GM19438 (cell line): Measurements from ENCODE around the gene OMD.

Experiments
- ATAC-seq: cut with Tn5 transposase; IDR thresholded peaks from one replicate; pipeline ENCODE4 v1.9.1; 2021; ENCODE audit warnings: low read depth; ENCODE audit not compliant: unreplicated experiment

OMD gene, protein sequence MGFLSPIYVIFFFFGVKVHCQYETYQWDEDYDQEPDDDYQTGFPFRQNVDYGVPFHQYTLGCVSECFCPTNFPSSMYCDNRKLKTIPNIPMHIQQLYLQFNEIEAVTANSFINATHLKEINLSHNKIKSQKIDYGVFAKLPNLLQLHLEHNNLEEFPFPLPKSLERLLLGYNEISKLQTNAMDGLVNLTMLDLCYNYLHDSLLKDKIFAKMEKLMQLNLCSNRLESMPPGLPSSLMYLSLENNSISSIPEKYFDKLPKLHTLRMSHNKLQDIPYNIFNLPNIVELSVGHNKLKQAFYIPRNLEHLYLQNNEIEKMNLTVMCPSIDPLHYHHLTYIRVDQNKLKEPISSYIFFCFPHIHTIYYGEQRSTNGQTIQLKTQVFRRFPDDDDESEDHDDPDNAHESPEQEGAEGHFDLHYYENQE

GRCh38 chr9:92424340-92424739, at the start of gene OMD:
TSS of gene OMD (minus strand) at chr9:92424471. CDS start at chr9:92417558, 6,913 bp downstream.
- ATAC-seq: no peak

GRCh38 chr9:92468206-92468605, 43.9 kb upstream of the OMD start:
- ATAC-seq: no peak

GRCh38 chr9:92467511-92467910, 43.2 kb upstream of the OMD start:
- ATAC-seq: no peak

DNA sequence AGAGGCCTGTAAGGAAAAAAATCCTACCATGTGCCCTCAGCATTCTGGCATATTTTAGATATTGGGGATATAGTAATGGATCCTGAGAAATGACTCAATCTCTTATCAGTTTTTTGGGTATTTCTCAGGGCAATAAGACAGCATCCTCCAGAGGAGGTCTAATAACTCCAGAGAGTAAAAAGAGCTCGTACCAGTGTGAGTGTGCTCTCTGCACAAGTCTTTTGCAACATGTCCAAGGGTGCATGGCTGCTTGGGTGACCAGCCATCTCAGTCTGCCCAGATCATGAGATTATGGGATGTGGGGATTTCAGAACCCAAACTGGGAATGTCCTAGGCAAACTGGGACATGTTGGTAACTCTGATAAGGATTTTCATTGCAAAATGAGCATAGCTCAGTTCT, 42.8 kb upstream of the OMD start:
- no peak for ATAC-seq

GRCh38 chr9:92463984-92464383, 39.7 kb upstream of the OMD start:
- ATAC-seq: no peak

GRCh38 chr9:92463387-92463786, 39.1 kb upstream of the OMD start:
- no peak for ATAC-seq

DNA sequence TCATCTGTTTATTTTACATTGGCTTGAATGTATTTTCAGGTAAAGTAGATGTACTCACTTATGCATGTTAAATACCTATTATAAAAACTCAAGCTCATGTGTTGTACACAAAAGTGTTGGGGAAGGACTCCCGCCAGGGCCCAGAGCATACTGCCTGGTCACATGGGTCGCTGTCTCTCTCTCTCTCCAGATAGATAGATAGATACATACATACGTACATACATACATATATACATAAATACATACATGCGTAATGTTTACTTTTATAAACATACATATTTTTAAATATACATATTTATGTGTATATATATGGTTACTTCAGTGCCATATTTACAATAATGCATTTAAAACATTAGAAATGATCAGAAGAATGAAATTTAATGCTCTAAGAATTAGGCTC, 33.3 kb upstream of the OMD start:
- ATAC-seq: no peak

DNA sequence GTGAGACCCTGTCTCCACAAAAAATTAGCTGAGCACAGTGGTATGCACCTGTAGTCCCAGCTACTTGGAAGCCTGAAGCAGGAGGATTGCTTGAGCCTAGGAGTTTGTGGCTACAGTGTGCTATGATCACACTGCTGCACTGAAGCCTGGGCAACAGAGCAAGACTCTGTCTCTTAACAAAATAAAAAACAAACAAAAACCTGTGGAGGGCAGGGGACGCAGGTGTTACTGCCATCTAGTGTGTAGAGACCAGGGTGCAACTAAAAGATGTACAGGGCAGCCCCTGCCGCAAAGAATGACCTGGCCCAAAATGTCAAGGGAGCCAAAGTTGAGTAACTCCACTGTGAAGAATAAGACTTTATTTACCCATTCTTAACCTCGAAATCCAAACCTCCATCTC, 30.9 kb upstream of the OMD start:
- no peak for ATAC-seq

DNA sequence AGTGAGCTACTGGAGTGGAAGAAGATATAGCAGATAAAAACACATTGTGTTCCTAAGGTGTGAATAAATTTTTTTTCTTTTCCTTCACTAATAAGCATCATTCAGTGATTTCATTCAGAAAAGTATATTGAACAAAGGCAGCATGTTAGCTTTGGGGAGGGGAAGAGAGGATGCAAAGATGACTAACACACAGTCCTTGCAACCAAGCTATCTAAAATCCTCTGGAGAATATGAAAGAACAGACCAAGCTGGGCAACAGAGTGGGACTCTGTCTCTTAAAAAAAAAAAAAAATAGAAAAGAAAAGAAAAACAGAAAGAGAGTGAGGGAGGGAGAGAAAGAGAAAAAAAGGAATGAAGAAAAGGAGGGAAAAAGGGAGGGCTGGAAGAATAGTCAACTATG, 22.3 kb upstream of the OMD start:
- ATAC-seq: no peak

DNA sequence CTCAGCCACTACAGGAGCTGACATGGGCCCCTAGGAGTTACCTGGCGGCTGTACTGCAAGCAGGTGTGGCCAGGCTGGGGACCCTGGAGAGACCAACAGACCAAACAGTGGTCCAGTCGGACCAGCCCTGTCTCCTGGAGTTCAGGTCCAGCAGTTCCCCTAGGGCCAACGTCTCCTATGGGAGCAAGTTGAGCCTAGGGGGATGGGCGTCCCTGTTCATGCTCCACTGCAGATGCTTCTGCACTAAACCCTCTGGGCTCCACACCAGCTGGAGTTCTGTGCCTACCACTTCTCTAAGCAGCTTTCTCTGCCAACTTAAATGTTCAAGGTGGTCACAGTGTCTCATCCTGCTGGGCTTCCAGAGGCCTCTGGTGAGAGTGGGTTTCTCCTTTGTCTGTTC, 20.6 kb upstream of the OMD start:
- no peak for ATAC-seq

DNA sequence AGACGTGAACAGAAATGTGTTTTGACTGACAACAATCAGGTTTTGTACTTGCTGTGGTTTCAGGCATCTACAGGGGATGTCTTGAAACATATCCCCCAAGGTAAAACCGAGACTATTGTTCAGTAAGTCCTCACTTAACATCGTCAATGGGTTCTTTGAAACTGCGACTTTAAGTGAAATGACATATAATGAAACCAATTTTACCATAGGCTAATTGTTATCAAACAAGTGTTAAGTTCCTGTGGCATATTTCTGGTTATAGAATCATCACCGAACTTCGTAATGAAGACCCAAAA, 16.4 kb upstream of the OMD start:
- peak; percentile 54 for ATAC-seq

GRCh38 chr9:92439921-92440750, 15.9 kb upstream of the OMD start:
- no peak for ATAC-seq

- no peak for ATAC-seq
Measured at GRCh38 chr9:92438900-92439526, 14.7 kb upstream of the OMD start.

DNA sequence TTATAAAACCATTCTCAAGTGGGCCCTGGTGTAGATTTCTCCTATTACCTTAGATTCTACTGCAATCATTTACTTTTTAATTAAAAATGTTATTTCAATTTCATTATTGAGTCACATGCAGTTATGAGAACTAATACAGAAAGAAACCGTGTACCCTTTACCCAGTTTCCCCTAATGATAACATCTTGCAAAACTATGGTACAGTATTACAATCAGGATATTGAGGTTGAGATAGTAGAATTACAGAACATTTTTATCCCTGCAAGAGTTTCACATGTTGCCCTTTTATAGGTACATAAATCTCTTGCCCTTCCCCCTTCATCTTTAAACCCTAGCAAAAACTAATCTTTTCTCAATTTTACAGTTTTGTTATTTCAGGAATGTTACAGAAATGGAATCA, 11.0 kb upstream of the OMD start:
- no peak for ATAC-seq

- ATAC-seq: no peak
Measured at GRCh38 chr9:92432972-92433548, 8.8 kb upstream of the OMD start.

- ATAC-seq: no peak
Measured at GRCh38 chr9:92432350-92432749, 8.1 kb upstream of the OMD start.

DNA sequence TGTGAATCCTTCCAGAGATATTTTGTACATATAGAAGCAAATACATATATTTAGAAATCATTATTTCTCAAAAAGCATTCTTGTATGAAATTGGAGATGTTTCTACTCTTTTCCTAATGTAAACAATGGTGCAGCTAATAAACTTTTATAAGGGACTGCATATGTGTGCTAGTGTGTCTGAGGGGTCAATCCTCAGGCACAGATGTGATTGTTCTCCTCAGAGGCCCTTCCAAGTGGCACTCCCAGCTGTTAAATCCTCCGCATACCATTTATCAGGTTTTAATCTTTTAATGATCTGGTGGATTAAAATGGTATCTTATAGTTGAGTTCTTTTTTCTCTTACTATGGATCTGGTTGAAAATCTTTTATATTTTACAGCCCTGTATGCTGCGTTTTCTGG, 5.6 kb upstream of the OMD start:
- ATAC-seq: no peak

DNA sequence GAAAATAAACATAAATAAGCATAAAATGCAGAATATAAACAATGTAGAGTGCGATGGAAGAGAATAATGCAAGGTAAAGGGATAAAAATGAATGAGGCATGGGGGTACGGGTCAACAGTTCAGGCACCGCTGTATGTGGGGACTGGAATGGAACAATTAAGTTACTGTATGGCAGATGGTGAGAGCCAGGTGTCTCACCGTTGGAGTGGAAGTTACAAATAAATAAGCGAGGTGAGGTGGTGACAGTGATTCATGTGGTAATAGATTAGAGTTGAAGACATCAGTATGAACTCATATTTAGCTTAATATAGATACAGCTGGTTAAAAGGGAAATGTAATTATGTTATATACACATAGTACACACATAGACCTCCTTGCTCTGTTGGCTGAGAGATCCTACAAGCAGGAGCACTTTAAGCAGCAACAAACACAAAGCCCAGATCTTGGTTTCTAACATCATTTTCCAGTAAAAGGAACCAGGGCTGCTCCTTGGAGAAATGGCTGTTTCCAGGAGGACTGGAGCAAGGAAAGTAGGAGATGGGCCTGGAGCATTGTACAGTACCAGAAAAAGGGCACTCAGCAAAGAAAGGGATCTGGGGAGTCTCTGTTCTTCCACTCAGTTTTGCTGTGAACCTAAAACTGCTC, 2.4 kb upstream of the OMD start:
- no peak for ATAC-seq

DNA sequence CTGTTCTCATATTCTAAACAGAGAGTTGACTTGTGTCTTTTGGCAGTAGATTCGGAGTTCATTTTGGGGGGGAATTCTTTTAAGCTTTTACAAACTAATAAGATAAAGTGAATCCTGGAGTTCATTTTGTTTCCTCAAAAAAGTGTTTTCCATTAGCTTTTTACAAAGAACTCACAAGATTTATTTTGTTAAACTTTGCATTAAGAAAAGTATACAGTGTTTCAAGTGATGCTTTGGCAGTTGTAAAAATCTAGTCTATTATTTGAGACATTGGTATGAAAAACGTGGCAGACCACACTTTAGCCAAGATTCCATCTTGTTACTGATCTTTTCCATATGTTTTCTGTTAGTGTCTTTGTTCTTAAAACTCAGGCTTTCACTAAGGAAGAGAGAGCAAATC, 1.2 kb upstream of the OMD start:
- no peak for ATAC-seq

DNA sequence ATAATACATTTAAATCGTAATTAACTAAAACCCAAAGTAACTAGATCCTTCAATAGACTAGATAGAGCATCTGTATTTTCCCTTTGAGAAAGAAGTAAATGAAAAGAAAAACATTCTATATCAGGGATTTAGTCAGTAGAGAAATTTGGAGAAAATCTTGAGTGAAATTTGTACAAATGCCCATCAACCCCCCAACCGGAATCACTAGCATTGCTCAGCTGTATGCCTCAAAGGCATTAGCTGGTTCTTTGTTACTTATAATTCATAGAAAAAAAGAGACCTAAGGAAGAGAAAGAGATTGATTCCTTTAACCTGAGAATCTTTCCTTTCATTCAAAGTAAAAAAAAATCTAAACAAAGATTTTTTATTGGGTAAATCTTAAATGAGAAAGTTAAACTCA, 659 bp downstream of the OMD start:
- no peak for ATAC-seq
